ENCODE data around the gene TCF7. TPM values are rescaled to one million over a fixed set of nuclear protein-coding genes. Genes with fewer than 3 reads are reported as not detected.

Gene TCF7
- total RNA-seq, 1 experiment from 2014 or later: 18.2 TPM

DNA sequence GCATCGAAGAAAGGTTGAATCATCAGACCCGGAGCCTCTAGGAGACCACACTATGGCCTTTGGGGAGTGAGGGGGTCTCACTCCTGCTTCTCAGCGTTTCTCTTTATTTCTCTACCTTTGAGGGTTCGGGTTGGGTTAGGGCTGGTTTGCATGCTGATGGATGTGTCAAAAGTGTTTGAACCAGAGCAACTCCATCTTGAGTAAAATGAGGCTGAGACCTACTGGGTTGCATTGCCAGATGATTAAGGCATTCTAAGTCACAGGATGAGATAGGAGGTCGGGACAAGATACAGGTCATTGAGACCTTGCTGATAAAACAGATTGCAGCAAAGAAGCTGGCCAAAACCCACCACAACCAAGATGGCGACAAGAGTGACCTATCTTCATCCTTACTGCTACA, 44.9 kb upstream of the TCF7 start:
- WGBS (ENCODE audit: extremely low coverage, insufficient read length, low lambda C conversion rate): no CpG with 5 or more reads among the region's 6 CpGs
- Histone ChIP-seq H3T11ph (ENCODE audit: low read length) (no peak overlapping the region), H3K4ac (ENCODE audit: low read depth, low read length) (no peak overlapping the region), H3K79me2 (ENCODE audit: insufficient read depth, low read length) (no peaks in the 10 kb centered on the region), H2AFZ (ENCODE audit: low read length) (no peak overlapping the region), H2BK15ac (ENCODE audit: low read depth, low read length) (no peak overlapping the region), H2BK12ac (ENCODE audit: insufficient read length, low read depth, low read length) (no peak overlapping the region), H3K18ac (ENCODE audit: insufficient read length, low read depth, low read length) (no peak overlapping the region), H4K91ac (ENCODE audit: insufficient read length, low read depth, low read length) (no peak overlapping the region), H3K9me3 (ENCODE audit: control insufficient read depth, low read depth, low read length) (no peaks in the 10 kb centered on the region), H2BK20ac (ENCODE audit: low read depth, low read length, poor library complexity, severe bottlenecking) (no peak overlapping the region), H3K23ac (ENCODE audit: insufficient read length, low read depth, low read length) (no peak overlapping the region), H2BK5ac (ENCODE audit: insufficient read length, low read length) (no peak overlapping the region), H3K4me1 (ENCODE audit: insufficient read depth, low read length) (no peaks in the 10 kb centered on the region), H3K9ac (ENCODE audit: extremely low read depth, insufficient read length, low read length) (no peak overlapping the region), H4K8ac (replicated peaks; ENCODE audit: insufficient read length, low read depth, low read length) (no peak overlapping the region), H3K56ac (ENCODE audit: insufficient read length, low read depth, low read length) (no peak overlapping the region), H3K27me3 (ENCODE audit: insufficient read depth, low read length) (no peaks in the 10 kb centered on the region; the same call in 1 of the 2 replicates), H3K27ac (ENCODE audit: insufficient read length, low read depth, low read length) (no peak overlapping the region), H4K20me1 (ENCODE audit: control insufficient read depth, insufficient read depth, insufficient read length) (no peaks in the 10 kb centered on the region), H2AK5ac (ENCODE audit: insufficient read length, low read length) (no peak overlapping the region), H3K14ac (ENCODE audit: insufficient read depth, low read length) (no peak overlapping the region), H3K79me1 (ENCODE audit: insufficient read depth, low read depth, low read length, poor library complexity, severe bottlenecking) (no peaks in the 10 kb centered on the region), H4K5ac (ENCODE audit: insufficient read length, low read depth, low read length) (no peak overlapping the region), H3K4me2 (ENCODE audit: insufficient read depth, insufficient read length, low read length) (no peak overlapping the region), H2BK120ac (ENCODE audit: low read depth, low read length, poor library complexity, severe bottlenecking) (no peak overlapping the region), H3K23me2 (ENCODE audit: insufficient read length, low read depth, low read length, poor library complexity, severe bottlenecking) (peaks cover 9% of the 10 kb centered on the region)
- Mint-ChIP-seq H3K4me1 (peaks cover 22 to 36% of the 10 kb centered on the region in 2 experiments), H3K36me3 (ENCODE audit: insufficient read depth in 1 of 3, low read depth in 3 of 3) (no peaks in the 10 kb centered on the region), H3K27ac (no peak overlapping the region), H3K9me3 (no peaks in the 10 kb centered on the region), H3K4me3 (no peak overlapping the region), H3K27me3 (ENCODE audit: low read depth) (peaks cover 28% of the 10 kb centered on the region)
- DNase-seq: no peak
- TF ChIP-seq, protein P1, sequence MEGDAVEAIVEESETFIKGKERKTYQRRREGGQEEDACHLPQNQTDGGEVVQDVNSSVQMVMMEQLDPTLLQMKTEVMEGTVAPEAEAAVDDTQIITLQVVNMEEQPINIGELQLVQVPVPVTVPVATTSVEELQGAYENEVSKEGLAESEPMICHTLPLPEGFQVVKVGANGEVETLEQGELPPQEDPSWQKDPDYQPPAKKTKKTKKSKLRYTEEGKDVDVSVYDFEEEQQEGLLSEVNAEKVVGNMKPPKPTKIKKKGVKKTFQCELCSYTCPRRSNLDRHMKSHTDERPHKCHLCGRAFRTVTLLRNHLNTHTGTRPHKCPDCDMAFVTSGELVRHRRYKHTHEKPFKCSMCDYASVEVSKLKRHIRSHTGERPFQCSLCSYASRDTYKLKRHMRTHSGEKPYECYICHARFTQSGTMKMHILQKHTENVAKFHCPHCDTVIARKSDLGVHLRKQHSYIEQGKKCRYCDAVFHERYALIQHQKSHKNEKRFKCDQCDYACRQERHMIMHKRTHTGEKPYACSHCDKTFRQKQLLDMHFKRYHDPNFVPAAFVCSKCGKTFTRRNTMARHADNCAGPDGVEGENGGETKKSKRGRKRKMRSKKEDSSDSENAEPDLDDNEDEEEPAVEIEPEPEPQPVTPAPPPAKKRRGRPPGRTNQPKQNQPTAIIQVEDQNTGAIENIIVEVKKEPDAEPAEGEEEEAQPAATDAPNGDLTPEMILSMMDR (conservative IDR thresholded peaks at IDR 0.05): no peak

All from H9 (cell line).